Kidney epithelial cell (primary cell): ENCODE data around the gene EDIL3. TPM values are rescaled to one million over a fixed set of nuclear protein-coding genes. Genes with fewer than 3 reads are reported as not detected.
A peak's percentile ranks its signal among the peaks of the same experiment; 100 is the strongest.

Experiments used
- DNase-seq: peaks from one replicate; pipeline ENCODE4 v3.0.0-alpha.2; 2010; ENCODE audit warnings: low read depth
- H3K27me3 ChIP-seq: 2 replicates; pipeline ENCODE4 v1.6.0; 2011; ENCODE audit warnings: low read length; ENCODE audit not compliant: control insufficient read depth, insufficient read depth
- H3K36me3 ChIP-seq: 2 replicates; pipeline ENCODE4 v1.5.1; 2011; ENCODE audit warnings: low read length; ENCODE audit not compliant: control insufficient read depth, insufficient read depth
- H3K4me3 ChIP-seq: 2 replicates; pipeline ENCODE4 v1.5.1; 2011; ENCODE audit warnings: low read depth, mild to moderate bottlenecking, control low read depth, low read length
- CTCF ChIP-seq: IDR thresholded peaks from 2 replicates; pipeline ENCODE4 v1.5.1; 2011; ENCODE audit warnings: mild to moderate bottlenecking, moderate library complexity, low read length, control low read depth, inconsistent platforms; ENCODE audit not compliant: insufficient read depth, poor library complexity, severe bottlenecking
- total RNA-seq: library from RNA; depleted of rRNA; stranded (reverse); fragments of >200 nt; gene quantifications from 2 replicates; pipeline ENCODE4 v1.2.3, GENCODE V29; 2015

EDIL3 gene
- total RNA-seq, 1 donor from 2014 or later = 41.7 TPM

DNA sequence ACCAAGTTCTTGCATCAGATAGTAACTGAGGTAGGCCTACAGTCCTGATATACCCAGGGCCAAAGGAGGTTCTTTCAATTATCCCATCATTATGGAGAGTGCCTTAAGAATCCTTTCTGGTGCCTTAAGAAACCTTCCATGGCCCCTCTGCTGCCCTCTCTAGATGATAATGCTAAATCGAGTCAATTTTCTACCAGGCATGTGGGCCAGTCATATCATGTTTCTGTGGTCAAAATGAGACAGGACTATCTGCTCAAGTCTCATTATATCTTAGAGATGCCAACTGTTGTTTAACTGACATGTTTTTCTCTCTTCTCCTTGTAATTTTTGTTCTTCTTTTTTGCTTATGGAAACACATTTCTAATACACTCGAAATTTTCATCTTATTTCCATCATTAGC lies 127.6 kb downstream of the EDIL3 start:
- Histone ChIP-seq H3K4me3 (no peak overlapping the region), H3K27me3 (no peaks in the 10 kb centered on the region), H3K36me3 (no peaks in the 10 kb centered on the region)
- TF ChIP-seq CTCF = no peak
- DNase-seq = no peak

- no peak for DNase-seq
- peak; percentile 21 for TF ChIP-seq CTCF
- no peaks in the 10 kb centered on the region for H3K36me3 ChIP-seq
- no peaks in the 10 kb centered on the region for H3K27me3 ChIP-seq
- H3K4me3 ChIP-seq = no peak overlapping the region
Observed at GRCh38 chr5:84255315-84255714, 129.4 kb downstream of the EDIL3 start.

DNA sequence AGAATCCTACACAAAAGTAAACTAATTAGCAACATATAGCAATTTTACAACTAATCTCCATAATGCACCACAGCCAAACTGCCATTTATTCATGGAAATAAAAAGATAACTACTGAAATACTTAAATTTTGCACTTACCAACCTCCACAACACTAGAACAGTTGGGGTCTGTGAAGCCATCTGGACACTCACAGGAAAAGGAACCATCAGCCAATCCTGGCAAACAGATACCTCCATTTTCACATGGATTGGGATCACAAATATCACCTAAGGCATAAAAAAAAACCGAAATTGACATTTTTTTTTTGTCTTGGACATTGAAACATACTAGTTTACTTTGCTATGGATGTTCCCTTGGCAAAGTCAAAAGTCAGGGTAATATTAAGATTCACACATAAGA lies 130.7 kb downstream of the EDIL3 start:
- no peak for TF ChIP-seq CTCF
- no peaks in the 10 kb centered on the region for H3K36me3 ChIP-seq
- H3K27me3 ChIP-seq = no peaks in the 10 kb centered on the region
- DNase-seq = no peak
- no peak overlapping the region for H3K4me3 ChIP-seq

DNA sequence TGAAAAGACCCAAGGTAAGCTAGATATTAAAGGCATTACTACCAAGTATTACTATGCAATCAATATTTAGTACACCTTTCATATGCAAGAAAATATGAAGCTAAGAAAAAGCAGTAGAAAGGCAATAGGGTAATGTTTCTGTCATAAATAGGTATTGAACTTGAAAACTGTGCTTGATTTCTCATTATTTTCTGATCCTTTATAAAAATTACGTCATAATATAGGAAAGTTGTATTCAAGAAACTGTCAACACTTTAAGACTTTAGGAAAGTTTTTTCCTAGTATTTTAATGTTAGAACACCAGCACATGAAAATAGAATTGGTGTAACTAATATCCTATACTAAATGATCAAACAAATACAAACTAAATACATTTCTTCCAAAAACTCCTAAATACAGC lies 133.2 kb downstream of the EDIL3 start:
- no peak for DNase-seq
- Histone ChIP-seq H3K4me3 (no peak overlapping the region), H3K36me3 (no peaks in the 10 kb centered on the region), H3K27me3 (no peaks in the 10 kb centered on the region)
- no peak for TF ChIP-seq CTCF

DNA sequence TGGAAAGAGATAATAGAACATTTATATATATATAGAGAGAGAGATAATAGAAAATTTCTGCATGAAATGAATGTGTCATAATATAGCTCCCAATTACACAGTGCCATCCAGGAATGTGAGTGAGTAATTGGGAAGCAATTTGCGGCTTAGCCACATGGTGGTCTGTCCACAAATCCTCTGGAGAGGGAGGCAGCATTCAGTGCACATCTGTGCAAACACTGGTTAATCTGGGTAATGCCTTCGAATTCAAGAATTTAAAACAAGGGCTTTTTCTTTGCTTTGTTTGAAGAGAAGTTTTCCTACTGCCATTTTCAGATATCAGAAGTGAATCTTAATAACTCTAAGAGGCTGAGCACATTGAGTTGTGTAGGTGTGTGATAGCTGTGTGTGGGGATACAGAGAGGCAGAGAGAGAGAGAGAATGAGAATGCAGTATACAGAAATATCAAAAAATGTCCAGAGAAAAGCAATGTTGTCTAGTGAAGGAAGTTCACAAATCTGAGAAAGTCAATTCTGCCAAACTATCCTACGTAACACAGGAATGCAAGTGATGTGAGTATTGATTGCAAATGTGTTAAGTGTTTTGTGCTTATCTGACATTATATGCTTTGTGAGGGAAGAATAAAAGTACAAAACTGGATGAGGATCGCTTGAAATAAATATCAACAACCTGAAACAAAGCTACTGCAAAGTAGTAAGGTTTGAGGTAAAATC lies 134.6 kb downstream of the EDIL3 start:
- no peaks in the 10 kb centered on the region for H3K27me3 ChIP-seq
- no peak for TF ChIP-seq CTCF
- no peaks in the 10 kb centered on the region for H3K36me3 ChIP-seq
- peak; percentile 67 for DNase-seq
- H3K4me3 ChIP-seq = no peak overlapping the region

DNA sequence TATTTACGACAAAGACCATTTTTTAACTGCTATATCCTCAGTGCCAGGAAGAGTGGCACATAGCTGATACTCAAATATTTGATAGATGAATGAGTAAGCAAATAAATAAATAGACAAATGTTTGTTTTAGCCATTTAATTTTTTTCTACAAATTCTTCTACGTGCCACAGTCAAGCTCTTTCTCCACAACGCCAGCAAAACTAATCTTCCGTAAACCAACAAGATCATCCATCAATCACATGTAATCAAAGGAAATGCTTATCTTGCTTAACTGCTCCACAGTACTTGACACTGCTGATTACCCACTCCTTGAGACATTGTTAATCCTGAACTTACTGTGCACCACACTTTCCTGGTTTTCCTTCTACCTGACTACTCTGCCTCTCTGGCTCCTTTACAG lies 136.7 kb downstream of the EDIL3 start:
- no peak for TF ChIP-seq CTCF

More for the DNA sequence above, 136.7 kb downstream of the EDIL3 start:
- H3K36me3 ChIP-seq = no peaks in the 10 kb centered on the region
- H3K4me3 ChIP-seq = no peak overlapping the region
- H3K27me3 ChIP-seq = no peaks in the 10 kb centered on the region
- DNase-seq = no peak
